ENCODE data around the gene HS3ST6.

DNA sequence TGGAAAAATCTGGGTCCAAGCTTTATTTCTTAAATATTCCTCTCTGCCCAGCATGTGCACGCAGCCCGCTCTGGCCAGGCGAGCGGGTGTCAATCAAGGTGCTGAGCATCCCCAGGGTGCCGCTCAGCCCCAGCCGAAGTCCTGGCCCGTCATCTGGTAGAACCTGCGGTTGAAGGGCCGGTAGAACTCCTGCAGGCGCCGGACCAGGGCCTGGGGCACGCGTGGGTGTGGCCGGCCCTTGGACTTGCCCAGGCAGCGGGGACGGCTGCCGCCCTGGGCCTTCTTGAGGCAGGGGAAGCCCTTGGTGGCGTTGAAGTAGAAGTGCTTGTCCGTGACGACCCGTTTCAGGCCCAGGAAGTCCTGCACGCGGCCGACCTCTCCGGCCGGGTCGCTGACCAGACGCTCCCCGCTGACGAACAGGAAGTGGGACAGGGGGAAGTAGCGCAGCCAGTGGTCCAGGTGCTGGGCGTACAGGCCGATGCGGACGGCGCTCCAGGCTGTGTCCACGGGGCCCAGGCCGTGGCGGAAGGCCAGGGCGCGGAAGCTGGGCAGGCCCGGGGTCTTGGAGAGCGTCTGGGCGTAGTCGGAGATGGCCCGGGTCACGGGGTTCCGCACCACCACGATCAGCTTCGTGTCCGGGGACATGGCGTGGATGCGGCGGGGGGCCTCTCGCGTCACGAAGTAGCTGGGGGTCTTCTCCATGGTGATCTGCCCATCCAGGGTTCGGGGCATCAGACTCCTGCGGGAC lies 6.6 kb downstream of the HS3ST6 start:
- TF ChIP-seq, protein P1, sequence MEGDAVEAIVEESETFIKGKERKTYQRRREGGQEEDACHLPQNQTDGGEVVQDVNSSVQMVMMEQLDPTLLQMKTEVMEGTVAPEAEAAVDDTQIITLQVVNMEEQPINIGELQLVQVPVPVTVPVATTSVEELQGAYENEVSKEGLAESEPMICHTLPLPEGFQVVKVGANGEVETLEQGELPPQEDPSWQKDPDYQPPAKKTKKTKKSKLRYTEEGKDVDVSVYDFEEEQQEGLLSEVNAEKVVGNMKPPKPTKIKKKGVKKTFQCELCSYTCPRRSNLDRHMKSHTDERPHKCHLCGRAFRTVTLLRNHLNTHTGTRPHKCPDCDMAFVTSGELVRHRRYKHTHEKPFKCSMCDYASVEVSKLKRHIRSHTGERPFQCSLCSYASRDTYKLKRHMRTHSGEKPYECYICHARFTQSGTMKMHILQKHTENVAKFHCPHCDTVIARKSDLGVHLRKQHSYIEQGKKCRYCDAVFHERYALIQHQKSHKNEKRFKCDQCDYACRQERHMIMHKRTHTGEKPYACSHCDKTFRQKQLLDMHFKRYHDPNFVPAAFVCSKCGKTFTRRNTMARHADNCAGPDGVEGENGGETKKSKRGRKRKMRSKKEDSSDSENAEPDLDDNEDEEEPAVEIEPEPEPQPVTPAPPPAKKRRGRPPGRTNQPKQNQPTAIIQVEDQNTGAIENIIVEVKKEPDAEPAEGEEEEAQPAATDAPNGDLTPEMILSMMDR (IDR thresholded peaks at IDR 0.05), result no peak
- TF ChIP-seq POLR2A (IDR thresholded peaks at IDR 0.05), result no peak
